ENCODE results near the gene ERICH6.

The ERICH6 gene

GRCh38 chr3:150743508-150743907 lies 39.8 kb upstream of the ERICH6 start:
- TF ChIP-seq TAF1 (IDR thresholded peaks at IDR 0.05; ENCODE audit: borderline replicate concordance, insufficient read depth, low read length) (no peak), SIN3A (IDR thresholded peaks at IDR 0.05; ENCODE audit: borderline replicate concordance, insufficient read depth, low read length) (no peak), POLR2AphosphoS5 (IDR thresholded peaks at IDR 0.05; ENCODE audit: low read depth, low read length) (no peak), FOXP2 (optimal IDR thresholded peaks at IDR 0.05; ENCODE audit: borderline replicate concordance, extremely low read depth, extremely low read length, insufficient read depth) (no peak)
- TF ChIP-seq, protein P1, sequence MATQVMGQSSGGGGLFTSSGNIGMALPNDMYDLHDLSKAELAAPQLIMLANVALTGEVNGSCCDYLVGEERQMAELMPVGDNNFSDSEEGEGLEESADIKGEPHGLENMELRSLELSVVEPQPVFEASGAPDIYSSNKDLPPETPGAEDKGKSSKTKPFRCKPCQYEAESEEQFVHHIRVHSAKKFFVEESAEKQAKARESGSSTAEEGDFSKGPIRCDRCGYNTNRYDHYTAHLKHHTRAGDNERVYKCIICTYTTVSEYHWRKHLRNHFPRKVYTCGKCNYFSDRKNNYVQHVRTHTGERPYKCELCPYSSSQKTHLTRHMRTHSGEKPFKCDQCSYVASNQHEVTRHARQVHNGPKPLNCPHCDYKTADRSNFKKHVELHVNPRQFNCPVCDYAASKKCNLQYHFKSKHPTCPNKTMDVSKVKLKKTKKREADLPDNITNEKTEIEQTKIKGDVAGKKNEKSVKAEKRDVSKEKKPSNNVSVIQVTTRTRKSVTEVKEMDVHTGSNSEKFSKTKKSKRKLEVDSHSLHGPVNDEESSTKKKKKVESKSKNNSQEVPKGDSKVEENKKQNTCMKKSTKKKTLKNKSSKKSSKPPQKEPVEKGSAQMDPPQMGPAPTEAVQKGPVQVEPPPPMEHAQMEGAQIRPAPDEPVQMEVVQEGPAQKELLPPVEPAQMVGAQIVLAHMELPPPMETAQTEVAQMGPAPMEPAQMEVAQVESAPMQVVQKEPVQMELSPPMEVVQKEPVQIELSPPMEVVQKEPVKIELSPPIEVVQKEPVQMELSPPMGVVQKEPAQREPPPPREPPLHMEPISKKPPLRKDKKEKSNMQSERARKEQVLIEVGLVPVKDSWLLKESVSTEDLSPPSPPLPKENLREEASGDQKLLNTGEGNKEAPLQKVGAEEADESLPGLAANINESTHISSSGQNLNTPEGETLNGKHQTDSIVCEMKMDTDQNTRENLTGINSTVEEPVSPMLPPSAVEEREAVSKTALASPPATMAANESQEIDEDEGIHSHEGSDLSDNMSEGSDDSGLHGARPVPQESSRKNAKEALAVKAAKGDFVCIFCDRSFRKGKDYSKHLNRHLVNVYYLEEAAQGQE (IDR thresholded peaks at IDR 0.05; ENCODE audit: insufficient read depth in 1 of 2, low read depth in 2 of 2, low read length in 2 of 2), result no peak

DNA sequence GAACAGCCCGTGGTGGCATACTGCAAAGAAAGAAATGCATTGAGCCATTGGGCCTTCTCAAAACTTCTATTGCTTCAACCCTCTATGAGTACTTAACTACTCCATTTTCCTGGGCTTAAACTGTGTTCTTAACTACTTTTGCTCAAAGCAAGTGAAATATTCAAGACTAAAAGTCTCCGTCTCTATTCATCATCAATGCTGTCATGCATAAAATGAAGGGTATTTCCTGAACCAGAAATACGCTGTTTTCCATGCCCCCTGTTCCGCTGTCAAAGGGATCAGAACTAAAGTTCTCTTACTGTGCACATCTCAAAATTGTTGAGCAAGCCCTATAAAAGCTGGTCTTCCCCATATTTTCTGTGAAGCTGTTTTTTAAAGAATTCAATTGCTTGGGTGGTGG lies 39.0 kb upstream of the ERICH6 start:
- TF ChIP-seq POLR2AphosphoS5 (IDR thresholded peaks at IDR 0.05; ENCODE audit: low read depth, low read length) (no peak), TAF1 (IDR thresholded peaks at IDR 0.05; ENCODE audit: borderline replicate concordance, insufficient read depth, low read length) (no peak), SIN3A (IDR thresholded peaks at IDR 0.05; ENCODE audit: borderline replicate concordance, insufficient read depth, low read length) (no peak), FOXP2 (optimal IDR thresholded peaks at IDR 0.05; ENCODE audit: borderline replicate concordance, extremely low read depth, extremely low read length, insufficient read depth) (no peak)
- TF ChIP-seq, protein P1 (IDR thresholded peaks at IDR 0.05; ENCODE audit: insufficient read depth in 1 of 2, low read depth in 2 of 2, low read length in 2 of 2), result no peak

GRCh38 chr3:150742141-150742523 lies 38.4 kb upstream of the ERICH6 start:
- TF ChIP-seq POLR2AphosphoS5 (IDR thresholded peaks at IDR 0.05; ENCODE audit: low read depth, low read length) (no peak), TAF1 (IDR thresholded peaks at IDR 0.05; ENCODE audit: borderline replicate concordance, insufficient read depth, low read length) (no peak), FOXP2 (optimal IDR thresholded peaks at IDR 0.05; ENCODE audit: borderline replicate concordance, extremely low read depth, extremely low read length, insufficient read depth) (no peak), SIN3A (IDR thresholded peaks at IDR 0.05; ENCODE audit: borderline replicate concordance, insufficient read depth, low read length) (no peak)
- TF ChIP-seq, protein P1 (IDR thresholded peaks at IDR 0.05; ENCODE audit: insufficient read depth in 1 of 2, low read depth in 2 of 2, low read length in 2 of 2), result no peak

DNA sequence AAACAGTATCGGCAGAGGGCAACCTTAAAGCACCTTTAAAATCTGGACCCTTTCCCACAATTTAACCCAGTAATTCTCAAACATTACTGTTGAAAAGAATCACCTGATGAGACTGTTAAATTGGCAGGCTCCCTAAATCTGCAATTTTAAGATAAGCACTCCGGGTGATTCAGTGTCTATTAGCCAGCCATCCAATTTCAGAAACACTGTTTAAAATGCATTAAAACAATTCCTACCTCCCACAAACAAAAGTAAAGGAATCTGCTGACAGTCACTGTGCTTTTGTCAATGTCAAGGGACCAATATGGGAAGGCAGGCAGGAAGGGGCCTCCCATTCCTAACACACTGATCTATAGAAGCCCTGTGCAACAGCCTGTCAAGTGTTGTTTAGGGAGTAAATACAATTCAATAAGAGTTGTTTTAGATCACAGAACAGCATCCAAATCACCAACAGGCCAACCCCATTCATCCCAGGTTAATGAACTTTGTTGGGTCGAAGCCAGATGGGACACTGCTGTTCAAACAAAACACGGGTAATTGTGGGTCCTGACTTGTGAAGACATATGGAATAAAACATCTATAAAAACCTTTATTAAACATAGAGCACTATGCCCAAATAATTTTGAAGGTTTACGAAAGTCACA lies 37.9 kb upstream of the ERICH6 start:
- no peak for TF ChIP-seq SIN3A (IDR thresholded peaks at IDR 0.05; ENCODE audit: borderline replicate concordance, insufficient read depth, low read length)
- TF ChIP-seq POLR2AphosphoS5 (IDR thresholded peaks at IDR 0.05; ENCODE audit: low read depth, low read length), result no peak
- TF ChIP-seq TAF1 (IDR thresholded peaks at IDR 0.05; ENCODE audit: borderline replicate concordance, insufficient read depth, low read length), result no peak
- TF ChIP-seq, protein P1 (IDR thresholded peaks at IDR 0.05; ENCODE audit: insufficient read depth in 1 of 2, low read depth in 2 of 2, low read length in 2 of 2), result no peak
- TF ChIP-seq FOXP2 (optimal IDR thresholded peaks at IDR 0.05; ENCODE audit: borderline replicate concordance, extremely low read depth, extremely low read length, insufficient read depth), result no peak

Measured in PFSK-1 (cell line).